T-helper 2 cell treated with Interferon-gamma antibody and Interleukin-4, amounts not matched to agents 100 ng/mL and 5 ng/mL, for 36 hours (primary cell): Measurements from ENCODE around the gene SDHB. TPM values are rescaled to one million over a fixed set of nuclear protein-coding genes. Genes with fewer than 3 reads are reported as not detected.
"Not testable (repeated sequence)": the region's sequence is repeated elsewhere in the genome, so short reads cannot be mapped to it uniquely, and the experiment has no call there.

Experiments used
- intact Hi-C: fragments of 100-400 bp; cut with micrococcal nuclease; formaldehyde crosslinking; loops from one replicate; pipeline ENCODE4 v1.15.1; 2023
- total RNA-seq: library from RNA; stranded (reverse); gene quantifications from 2 replicates; pipeline ENCODE4 v1.2.3, GENCODE V29; 2022

SDHB gene
- total RNA-seq, 1 donor from 2014 or later = 75.4 TPM

DNA sequence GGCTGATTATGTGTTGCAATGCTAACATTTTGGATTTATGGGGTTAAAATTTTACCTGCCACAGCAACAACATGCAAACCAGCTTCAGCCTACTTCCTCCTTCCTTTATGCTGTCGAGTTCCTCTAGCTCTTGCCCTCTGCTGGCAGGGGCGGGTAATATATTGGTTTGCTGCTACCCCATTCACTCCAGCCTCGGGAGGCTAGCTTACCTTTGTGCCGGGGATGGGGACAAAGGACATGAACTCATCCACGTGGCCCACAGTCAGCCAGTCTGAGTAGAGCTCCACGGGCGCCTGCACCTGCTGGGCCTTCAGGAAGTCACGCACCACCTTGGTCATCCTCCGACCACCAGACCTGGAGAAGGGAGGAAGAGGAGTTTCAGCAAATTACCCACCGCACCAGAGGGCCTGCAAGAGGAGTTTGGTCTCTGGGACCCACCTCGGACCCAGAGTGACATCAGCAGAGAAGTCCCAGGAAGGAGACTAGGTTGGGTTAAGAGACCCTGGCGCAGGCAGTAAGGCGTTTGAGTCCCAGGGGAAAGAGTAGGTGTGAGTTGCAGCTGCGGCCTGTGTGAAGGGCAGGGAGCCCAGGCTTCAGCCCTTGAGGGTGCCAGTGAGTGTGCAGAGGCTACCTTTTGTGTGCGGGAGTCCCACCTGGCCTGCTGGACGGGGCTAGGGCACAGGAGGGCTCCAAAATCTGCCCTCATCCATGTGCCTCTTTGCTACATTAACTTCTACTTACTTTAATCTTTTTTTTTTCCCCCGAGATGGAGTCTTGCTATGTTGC, 21.8 kb upstream of the SDHB start:
- intact Hi-C loops = no loop called here

DNA sequence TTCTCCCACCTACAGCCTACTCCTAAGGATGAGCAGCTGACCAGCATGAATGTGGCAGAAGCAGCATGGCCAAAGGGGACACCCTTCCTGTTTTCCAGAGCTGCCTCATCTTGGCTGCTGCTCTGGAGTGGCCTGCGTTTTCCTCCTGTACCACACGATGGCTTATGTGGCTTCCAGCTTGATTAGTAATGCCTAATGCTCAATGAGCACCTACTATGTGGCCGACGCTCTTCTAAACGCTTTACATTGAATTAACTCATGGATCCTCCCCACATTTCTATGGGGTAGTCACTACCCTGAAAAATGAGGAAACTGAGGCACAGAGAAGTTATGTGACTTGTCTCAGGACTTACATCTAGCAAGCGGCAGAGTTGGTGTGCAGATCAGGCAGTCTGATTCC, 18.0 kb upstream of the SDHB start:
- intact Hi-C loops = no loop called here

DNA sequence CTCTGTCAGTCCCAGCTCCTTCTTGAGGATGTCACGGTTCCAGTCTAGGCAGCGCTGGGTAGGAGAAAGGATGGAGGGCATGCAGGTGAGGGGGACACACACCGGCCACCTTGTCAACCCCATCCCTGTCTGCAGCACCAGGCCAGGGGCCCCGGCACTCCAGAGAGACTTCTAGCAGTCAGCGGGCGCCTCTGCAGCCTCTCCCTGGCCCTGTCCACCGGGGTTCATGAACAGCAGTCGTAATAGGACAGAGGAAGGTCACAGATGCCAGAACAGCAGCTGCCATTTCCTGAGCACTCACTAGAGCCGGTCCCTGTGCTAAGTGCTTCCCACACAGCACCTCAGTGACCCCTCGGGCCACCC, 16.3 kb upstream of the SDHB start:
- intact Hi-C loops = no loop called here

DNA sequence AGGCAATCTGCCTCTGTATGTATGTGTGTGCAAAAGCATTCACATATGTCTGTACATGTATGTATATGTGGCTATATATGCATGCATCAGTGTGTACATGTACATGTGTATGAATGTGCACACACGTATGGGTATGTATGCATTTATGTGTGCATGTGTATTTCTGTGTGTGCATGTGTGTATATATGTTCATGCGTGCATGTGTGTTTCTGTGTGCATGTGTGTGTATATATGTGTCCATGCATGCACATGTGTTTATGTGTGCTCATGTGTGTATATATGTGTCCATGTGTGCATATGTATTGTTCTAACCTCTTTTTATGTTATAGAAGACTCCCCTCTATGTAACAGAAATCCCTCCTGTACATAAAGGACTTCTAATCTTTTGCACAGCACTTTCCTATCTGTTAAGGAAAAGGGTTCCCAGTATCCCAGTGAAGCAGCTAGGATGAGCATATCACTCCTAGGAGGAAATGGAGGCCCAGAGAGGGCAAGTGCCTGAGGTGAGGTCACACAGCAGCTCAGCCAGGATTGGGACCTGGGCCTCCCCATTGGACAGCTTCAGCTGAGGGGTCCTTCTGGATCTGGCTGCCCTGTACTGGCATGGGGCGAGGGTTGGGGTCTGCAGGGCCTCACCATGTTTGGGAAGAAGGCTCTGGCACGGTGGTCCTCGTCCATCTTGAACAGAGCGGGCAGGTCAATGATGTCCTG, 15.8 kb upstream of the SDHB start:
- intact Hi-C loops = no loop called here

DNA sequence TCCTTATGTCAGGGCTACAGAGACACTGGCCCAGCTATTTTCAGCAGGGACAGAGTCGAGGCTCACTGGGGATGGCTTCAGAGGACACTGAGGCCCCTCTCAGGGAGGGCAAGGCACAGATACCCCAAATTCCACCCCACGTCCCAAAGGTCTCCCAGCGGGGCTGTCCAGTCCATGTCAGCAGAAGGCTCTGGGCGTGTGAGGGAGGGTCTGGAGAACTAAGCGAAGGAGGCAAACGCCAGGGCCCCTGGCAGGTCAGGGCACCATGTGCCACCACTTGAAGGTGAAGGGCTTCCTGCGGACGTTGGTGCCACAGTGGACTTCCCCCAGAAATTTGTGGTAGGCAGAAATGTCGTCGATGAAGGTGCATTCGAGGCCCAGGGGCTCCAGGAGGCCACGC, 15.0 kb upstream of the SDHB start:
- intact Hi-C loops = no loop called here

DNA sequence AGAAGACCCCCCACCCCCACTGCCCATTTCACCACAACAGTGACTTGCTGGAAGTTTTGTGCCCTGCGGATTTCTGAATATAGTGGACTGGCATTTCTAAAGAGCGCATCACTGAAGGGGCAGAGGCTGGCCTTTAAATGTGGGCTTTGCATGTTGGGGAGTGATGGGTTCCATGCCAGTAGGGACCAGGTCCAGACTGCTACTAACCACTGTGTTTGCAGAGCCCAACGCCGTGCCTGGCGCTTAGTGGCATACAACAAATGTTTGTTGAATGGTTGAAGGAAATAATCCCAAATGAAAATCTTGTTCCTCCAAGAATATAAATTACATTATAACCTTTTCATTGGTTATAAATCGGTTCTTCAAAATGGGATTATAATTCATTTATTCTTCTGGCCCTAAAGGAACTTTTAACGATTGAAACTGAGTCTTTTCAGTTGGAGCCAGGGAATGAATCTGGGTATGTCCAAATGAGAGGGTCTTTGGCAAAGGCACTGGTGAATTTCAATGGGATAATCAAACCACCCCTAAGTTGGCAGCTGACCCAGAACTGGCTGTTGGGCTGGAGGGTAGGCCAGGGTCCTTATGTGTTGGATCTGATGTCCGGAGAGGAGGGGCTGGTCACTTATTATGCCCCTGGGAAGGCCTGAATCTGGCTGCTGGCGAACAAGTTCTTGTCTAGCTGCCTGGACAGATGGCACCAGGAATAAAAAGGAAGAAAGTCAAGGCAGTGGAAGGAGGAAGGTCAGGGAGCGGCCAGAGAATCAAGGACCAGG, 13.8 kb upstream of the SDHB start:
- intact Hi-C loops = no loop called here

DNA sequence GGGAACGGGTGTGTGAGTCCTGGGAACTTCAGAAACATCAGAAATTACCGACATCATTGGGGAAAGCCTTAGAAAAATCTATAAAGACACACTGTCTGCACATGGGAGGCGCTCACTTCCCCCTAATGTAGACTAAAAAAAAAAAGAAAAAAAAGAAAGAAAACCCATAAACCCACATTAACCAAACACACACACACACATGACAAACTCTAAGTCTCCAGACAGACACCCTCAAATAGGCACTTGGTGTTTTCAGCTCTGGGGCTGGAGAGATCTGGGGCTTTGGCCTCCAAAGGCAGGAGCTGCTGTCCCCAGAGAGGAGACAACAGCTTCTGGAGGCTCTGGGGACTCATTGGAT, 13.2 kb upstream of the SDHB start:
- intact Hi-C loops = no loop called here

DNA sequence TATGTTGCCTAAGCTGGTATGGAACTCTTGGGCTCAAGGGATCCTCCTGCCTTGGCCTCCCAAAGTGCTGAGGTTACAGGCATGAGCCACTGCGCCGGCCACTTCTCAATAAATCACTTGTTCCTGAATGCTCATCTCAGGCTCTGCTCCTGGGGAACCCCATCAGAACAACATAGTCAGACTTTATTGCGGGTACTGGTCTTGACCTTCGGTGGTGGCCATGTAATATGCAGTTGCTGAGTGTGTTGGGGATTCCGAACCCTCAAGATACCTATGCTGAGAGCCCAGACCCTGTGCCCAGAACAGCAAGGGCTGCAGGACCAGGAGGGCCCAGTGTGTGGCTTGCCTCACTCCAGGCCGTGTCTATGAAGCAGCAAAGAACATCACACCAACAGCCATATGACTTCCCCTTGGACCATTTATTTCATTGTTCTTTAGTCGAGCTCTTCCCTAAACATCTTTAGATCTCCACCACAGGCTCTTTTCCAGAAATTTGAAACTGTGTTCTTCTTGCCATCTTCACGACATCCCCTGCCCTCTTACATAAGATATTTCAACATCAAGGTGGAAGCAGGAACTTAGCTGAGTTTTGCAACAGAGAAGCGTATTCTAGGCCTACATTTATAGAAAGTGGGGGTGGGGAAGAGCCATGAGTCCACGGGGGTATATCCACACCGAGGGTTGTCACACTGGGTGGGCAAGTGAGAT, 12.7 kb upstream of the SDHB start:
- intact Hi-C loops = no loop called here

DNA sequence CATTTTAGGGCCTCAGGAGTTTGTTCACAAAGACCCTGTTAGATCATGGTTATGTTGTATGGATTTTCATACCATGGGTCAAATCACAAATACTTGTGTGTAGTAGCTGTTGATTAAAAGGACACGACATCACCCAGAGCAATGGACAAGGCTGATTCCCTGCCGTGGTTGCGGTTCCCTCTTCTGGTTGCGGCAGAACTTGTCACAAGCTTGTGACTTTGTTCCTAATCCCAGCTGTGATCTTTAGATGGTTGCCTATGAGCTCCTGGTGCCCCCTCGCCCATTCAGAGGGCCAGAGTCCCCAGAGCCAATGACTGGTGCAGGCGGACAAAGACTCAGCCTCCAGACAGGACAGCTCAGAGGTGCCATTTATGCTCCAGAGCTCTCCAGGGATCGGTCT, 11.8 kb upstream of the SDHB start:
- intact Hi-C loops = no loop called here

DNA sequence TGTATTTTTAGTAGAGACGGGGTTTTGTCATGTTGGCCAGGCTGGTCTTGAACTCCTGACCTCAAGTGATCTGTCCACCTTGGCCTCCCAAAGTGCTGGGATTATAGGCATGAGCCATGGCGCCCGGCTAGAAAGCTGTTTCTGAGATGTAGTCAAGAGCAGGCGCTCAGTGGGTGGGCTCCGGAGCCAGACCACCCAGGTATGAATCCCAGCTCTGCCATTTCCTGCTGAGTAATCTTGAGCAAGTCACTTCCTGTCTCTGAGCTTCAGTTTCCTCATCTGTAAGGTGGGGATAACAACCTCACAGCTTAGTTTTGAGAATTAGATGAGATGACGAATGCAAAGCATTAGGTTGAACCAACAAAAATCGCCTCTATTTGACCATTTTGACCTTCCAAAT, 8.9 kb upstream of the SDHB start:
- intact Hi-C loops = not testable (repeated sequence)

DNA sequence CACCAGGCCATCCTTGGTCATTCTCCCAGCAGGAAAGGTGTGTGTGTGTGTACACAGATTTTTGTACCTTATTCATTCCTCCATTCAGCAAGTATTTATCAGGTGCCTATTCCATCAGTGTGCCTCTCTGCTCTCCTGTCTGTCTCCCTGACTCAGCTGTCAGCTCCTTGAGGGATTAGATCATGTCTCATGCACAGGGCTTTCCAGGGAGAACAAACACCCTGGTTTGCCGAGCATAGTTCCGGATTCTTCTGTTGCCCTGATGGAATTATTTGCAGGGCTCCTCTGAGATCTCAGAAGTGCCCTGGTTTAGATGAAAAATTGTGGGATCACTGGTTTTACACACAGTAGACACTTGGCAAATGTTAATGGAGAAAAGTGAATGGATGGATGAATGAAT, 8.1 kb upstream of the SDHB start:
- intact Hi-C loops = no loop called here

DNA sequence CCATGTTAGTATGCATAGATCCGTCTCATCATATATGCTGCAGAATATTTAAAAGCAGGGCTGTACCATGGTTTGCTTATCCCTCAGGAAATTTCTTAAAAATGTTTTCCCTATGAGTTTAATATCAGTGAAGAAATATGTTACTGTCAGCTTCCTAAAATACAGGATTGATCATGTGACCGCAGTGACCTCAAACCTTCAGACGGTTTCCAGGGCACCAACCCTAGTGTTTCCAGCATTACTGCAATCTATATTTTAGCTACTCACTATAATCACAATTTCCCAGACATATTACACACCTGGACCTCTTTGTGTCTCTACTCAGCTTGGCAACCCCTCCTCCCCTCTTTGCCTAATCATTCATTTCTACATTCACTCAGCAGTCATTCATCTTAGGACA, 7.7 kb upstream of the SDHB start:
- intact Hi-C loops = no loop called here

DNA sequence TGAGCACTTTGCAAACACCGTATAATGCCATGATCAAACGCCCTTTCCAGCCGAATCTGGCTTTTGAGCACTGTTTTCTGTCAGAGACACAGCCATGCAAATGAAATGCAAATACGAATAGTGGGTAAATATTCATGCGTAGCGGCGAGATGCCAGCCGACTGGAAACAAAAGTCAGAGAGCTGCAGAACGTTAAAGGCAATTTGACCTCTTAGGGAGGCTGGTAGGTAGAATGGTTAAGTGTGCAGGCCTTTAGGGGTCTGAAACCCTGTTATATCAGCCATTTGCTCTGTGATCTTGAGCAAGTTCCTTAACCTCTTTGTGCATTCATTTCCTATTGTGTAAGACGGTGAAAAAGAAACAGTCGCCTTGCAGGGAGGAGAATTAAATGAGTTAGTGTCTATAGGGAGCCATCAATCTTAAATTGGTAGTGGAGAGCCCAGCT, 6.5 kb upstream of the SDHB start:
- intact Hi-C loops = no loop called here

DNA sequence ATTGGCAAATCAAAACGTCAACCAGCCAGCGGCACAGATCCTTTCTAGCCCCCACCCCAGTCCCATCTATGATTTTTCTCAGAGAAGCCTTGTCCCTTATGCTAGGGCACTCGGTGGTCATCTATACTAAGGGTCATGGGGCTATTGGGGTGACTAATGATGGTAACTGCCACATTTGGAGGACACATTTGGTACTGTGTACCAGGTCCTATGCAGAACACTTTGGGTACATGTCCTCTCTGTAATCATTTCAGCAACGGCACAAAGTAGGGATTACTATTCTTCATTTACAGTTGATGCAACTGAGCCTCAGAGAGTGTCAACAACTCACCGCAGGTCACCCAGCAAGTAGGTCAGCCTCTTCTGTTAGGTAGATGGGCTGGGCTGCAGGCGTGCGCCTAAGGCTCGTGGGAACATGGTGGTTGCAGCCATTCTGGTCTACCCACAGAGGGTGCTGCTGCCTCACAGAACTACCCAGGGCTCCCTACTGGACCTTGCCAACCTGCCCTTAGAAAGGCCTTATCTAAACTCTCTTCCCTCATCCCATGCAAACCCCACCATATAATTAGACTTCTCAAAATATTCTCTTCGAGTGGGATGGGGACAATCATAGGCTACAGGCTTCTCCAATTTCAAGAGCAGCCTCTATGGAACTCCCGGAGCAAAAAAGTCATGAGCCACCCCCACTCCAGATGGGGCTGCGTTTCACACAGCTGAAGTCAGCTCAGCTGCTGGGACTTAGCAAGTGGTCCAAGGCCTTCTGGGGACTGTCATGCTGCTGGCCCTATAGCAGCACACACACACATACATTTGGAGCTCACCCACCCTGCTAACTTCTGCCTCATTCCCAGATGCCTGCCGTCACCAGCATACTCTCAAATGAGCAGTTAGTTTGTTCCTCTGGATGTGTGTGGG, 5.8 kb upstream of the SDHB start:
- intact Hi-C loops = no loop called here

DNA sequence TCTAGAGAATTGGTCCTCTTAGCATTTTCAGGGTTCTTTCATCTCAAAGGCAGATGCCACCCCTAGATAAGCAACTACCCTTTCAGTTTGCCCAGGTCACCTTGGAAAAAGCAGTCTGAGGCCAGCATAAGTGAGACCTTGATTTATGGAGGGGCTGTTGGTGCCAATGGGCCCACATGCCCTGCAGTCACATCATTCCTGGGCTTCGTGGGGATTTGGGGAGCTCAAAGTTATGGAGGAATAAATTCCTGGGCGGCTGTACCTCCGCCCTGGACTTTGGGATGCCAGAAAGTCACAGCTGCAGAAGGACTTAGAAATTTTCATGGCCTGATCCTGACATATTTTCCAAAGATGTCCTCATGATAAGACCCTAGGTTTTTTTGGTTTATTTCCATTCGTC, 2.7 kb upstream of the SDHB start:
- intact Hi-C loops = no loop called here

DNA sequence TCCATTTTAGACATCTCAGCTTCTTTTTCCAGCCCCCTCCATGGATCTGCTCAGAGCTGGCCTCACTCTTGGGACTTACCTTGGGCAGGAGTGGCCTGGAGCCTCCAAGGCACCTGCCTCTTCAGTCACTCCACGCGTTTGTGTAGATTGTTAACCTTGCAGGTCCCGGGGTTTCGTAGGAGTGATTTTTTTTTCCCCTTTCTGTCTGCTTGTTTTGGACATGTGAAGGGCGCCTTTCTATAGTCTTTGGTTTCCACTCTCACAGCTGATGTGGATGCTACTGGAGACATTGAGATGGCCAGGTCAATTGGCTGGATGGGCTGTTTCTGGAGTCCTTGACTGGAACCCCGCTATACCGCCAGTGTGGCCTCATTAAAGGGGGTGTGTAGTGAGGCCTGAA, 2.0 kb upstream of the SDHB start:
- intact Hi-C loops = no loop called here

DNA sequence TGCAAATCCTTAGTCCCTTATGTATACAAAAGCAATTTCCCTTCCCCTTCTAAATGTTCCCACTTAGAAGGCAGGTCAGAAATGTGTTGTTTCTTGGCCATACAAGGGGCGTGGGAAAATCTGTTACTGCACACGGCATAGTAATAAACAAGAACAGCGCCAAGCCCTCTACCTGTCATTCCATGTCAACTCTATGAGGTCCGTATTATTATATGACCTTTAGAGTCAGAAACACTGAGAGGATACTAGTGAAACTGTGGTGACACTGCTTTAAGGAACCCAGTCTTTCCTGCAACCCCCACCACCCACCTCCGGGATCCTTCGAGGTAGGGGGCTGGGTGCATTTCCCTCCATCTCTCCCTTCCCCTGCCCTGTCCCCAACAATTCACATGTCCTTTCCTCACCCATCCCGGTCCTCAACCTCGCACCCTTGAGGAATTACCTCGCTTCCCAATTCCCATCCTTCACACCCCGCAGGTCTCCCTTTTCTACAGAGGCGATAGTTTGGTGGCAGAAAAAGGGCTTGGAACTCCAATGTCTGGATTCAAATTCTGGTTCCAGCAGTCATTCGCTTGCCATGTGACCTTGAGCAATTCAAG, 647 bp downstream of the SDHB start:
- intact Hi-C loops = loop anchor here (5.0 kb wide), 1 partner anchor 686 kb away; the partner anchor contains the start of gene SZRD1

DNA sequence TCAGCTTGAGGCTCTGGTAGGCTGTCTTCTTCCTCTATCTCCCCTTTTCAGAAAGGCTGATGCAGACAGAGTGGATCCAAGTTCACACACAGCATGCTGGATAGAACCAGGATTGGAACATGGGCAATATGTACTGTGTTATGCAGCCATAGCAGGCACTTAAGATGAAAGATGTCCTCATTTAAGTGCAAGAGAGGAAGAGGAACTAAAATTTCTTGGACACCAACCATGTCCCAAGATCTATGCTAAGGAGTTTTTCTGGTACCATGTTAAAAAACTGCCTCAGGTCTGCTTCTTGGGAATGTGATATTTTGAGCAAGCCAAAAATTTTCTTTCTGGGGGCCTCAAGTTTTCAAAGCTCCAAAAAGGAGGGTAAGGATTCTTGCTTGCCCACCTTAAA, 1.2 kb downstream of the SDHB start:
- intact Hi-C loops = loop anchor here (5.0 kb wide), 1 partner anchor 685 kb away; the partner anchor contains the start of gene SZRD1

DNA sequence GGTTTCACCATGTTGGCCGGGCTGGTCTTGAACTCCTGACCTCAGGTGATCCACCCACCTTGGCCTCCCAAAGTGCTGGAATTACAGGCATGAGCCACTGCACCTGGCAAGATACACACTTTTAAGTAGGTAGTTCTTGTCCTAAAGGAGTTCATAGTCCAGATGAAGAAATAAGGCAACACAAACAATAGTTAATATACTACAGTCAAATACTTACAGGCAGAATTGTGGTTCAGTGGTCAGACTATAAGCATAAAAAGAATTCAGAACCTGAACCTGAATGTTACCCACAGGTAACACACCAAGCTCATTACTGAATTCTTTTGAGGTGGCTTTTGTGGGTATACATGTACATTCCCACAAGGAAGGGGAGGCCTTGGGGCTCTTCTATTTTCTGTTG, 1.8 kb downstream of the SDHB start:
- intact Hi-C loops = loop anchor here (5.0 kb wide), 1 partner anchor 685 kb away; the partner anchor contains the start of gene SZRD1

DNA sequence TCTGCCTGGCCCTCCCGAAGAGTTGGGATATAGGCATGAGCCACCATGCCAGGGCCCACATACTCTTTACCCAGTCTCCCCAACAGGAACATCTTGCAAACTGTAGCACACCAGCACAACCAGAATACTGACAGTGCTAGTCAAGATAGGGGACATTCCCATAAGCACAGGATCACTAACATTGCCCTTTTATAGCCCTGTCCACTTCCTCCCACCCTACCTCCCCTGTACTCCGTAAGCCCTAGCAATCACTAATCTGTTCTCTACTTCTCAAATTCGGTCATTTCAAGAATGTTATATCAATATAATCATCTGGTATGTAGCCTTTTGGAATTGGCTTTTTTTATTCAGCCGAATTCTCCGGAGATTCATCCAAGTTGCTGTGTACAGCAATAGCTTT, 5.9 kb downstream of the SDHB start:
- intact Hi-C loops = no loop called here
